SK-N-SH treated with all-trans-retinoic acid at 6 μM for 48 hours (cell line): Measurements from ENCODE around the gene FAM174C.
A peak's percentile ranks its signal among the peaks of the same experiment; 100 is the strongest.

ENCODE experiments used
- ATAC-seq: fragments of 200-7000 bp; cut with Tn5 transposase; 3 replicates; pipeline ENCODE4 v1.9.1; 2020; ENCODE audit warnings: mild to moderate bottlenecking, moderate library complexity
- ARNTL ChIP-seq: fragments of 450-650 bp; formaldehyde crosslinking; IDR thresholded peaks from 2 replicates; pipeline ENCODE4 v1.5.0; 2020; ENCODE audit warnings: low read depth, mild to moderate bottlenecking, moderate library complexity, borderline replicate concordance
- BACH2 ChIP-seq: fragments of 250-450 bp; sonication (Bioruptor Pico); IDR thresholded peaks from 2 replicates; pipeline ENCODE4 v1.9.0; 2021; ENCODE audit warnings: mild to moderate bottlenecking, borderline replicate concordance
- CSDC2 ChIP-seq: fragments of 250-450 bp; sonication (Bioruptor Pico); IDR thresholded peaks from 2 replicates; pipeline ENCODE4 v1.5.0; 2020; ENCODE audit warnings: mild to moderate bottlenecking, moderate library complexity
- ESRRG ChIP-seq: fragments of 250-450 bp; sonication (Bioruptor Pico); IDR thresholded peaks from 2 replicates; pipeline ENCODE4 v1.6.1; 2021; ENCODE audit warnings: mild to moderate bottlenecking
- GLIS3 ChIP-seq: fragments of 250-450 bp; sonication (Bioruptor Pico); IDR thresholded peaks from 2 replicates; pipeline ENCODE4 v1.5.0; 2020; ENCODE audit warnings: mild to moderate bottlenecking, moderate library complexity
- ISL1 ChIP-seq: fragments of 250-450 bp; sonication (Bioruptor Pico); IDR thresholded peaks from 2 replicates; pipeline ENCODE4 v2.1.2; 2022; ENCODE audit warnings: mild to moderate bottlenecking, moderate library complexity
- OSR1 ChIP-seq: fragments of 250-450 bp; sonication (Bioruptor Pico); IDR thresholded peaks from 2 replicates; pipeline ENCODE4 v1.8.0; 2022; ENCODE audit warnings: moderate library complexity, mild to moderate bottlenecking, inconsistent platforms
- PPARA ChIP-seq: fragments of 250-450 bp; sonication (Bioruptor Pico); IDR thresholded peaks from 2 replicates; pipeline ENCODE4 v1.5.0; 2020; ENCODE audit warnings: mild to moderate bottlenecking, borderline replicate concordance
- RARB ChIP-seq: fragments of 250-450 bp; sonication (Bioruptor Pico); IDR thresholded peaks from 2 replicates; pipeline ENCODE4 v1.8.0; 2021; ENCODE audit warnings: mild to moderate bottlenecking, moderate library complexity
- SNAI2 ChIP-seq: fragments of 250-450 bp; sonication (Bioruptor Pico); IDR thresholded peaks from 2 replicates; pipeline ENCODE4 v1.5.0; 2020; ENCODE audit warnings: mild to moderate bottlenecking, moderate library complexity
- TCF4 ChIP-seq: fragments of 250-450 bp; sonication (Bioruptor Pico); IDR thresholded peaks from 2 replicates; pipeline ENCODE4 v1.8.0; 2021; ENCODE audit warnings: mild to moderate bottlenecking, moderate library complexity, borderline replicate concordance
- TOX ChIP-seq: fragments of 250-450 bp; sonication (Bioruptor Pico); IDR thresholded peaks from 2 replicates; pipeline ENCODE4 v1.8.0; 2021; ENCODE audit warnings: mild to moderate bottlenecking, moderate library complexity, borderline replicate concordance
- ZC3H10 ChIP-seq: fragments of 250-450 bp; sonication (Bioruptor Pico); IDR thresholded peaks from 2 replicates; pipeline ENCODE4 v1.5.1; 2021; ENCODE audit warnings: mild to moderate bottlenecking, moderate library complexity
- ZFP3 ChIP-seq: fragments of 250-450 bp; sonication (Bioruptor Pico); IDR thresholded peaks from 2 replicates; pipeline ENCODE4 v1.5.0; 2020; ENCODE audit warnings: mild to moderate bottlenecking, moderate library complexity
- ZFP30 ChIP-seq: fragments of 450-650 bp; formaldehyde crosslinking; IDR thresholded peaks from 2 replicates; pipeline ENCODE4 v1.5.0; 2022; ENCODE audit warnings: mild to moderate bottlenecking, moderate library complexity
- ZNF565 ChIP-seq: fragments of 450-650 bp; formaldehyde crosslinking; conservative IDR thresholded peaks from 2 replicates; pipeline ENCODE4 v1.5.0; 2020; ENCODE audit warnings: low read depth, mild to moderate bottlenecking, moderate library complexity
- ZNF70 ChIP-seq: fragments of 450-650 bp; formaldehyde crosslinking; IDR thresholded peaks from 2 replicates; pipeline ENCODE4 v1.5.0; 2020; ENCODE audit warnings: mild to moderate bottlenecking, moderate library complexity
- ZNF8 ChIP-seq: fragments of 450-650 bp; formaldehyde crosslinking; IDR thresholded peaks from 2 replicates; pipeline ENCODE4 v1.5.0; 2020; ENCODE audit warnings: mild to moderate bottlenecking, moderate library complexity
- TF ChIP-seq, protein P1 (sequence below): fragments of 250-450 bp; sonication (Bioruptor Pico); IDR thresholded peaks from 2 replicates; pipeline ENCODE4 v1.8.0; 2020; ENCODE audit warnings: mild to moderate bottlenecking, moderate library complexity, borderline replicate concordance
- TF ChIP-seq, protein P2 (sequence below): fragments of 250-450 bp; sonication (Bioruptor Pico); IDR thresholded peaks from 2 replicates; pipeline ENCODE4 v1.8.0; 2021; ENCODE audit warnings: low read depth, mild to moderate bottlenecking, moderate library complexity, borderline replicate concordance
- TF ChIP-seq, protein P3 (sequence below): fragments of 250-450 bp; sonication (Bioruptor Pico); IDR thresholded peaks from 2 replicates; pipeline ENCODE4 v1.5.0; 2020; ENCODE audit warnings: mild to moderate bottlenecking, moderate library complexity

FAM174C gene

GRCh38 chr19:1261538-1261797 is 13.9 kb upstream of the FAM174C start:
- TF ChIP-seq, protein P1, sequence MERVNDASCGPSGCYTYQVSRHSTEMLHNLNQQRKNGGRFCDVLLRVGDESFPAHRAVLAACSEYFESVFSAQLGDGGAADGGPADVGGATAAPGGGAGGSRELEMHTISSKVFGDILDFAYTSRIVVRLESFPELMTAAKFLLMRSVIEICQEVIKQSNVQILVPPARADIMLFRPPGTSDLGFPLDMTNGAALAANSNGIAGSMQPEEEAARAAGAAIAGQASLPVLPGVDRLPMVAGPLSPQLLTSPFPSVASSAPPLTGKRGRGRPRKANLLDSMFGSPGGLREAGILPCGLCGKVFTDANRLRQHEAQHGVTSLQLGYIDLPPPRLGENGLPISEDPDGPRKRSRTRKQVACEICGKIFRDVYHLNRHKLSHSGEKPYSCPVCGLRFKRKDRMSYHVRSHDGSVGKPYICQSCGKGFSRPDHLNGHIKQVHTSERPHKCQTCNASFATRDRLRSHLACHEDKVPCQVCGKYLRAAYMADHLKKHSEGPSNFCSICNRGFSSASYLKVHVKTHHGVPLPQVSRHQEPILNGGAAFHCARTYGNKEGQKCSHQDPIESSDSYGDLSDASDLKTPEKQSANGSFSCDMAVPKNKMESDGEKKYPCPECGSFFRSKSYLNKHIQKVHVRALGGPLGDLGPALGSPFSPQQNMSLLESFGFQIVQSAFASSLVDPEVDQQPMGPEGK (CRISPR knock-in tag): peak; percentile 4; the same call in 1 of the 2 replicates
- no peak for TF ChIP-seq RARB (CRISPR knock-in tag)
- ATAC-seq: no peak

GRCh38 chr19:1261798-1262622 is 13.3 kb upstream of the FAM174C start:
- no peak for ATAC-seq
- no peak for TF ChIP-seq ZC3H10 (CRISPR knock-in tag)
- no peak for TF ChIP-seq ESRRG
- no peak for TF ChIP-seq TCF4
- TF ChIP-seq OSR1: no peak
- TF ChIP-seq SNAI2 (CRISPR knock-in tag): no peak

- TF ChIP-seq ESRRG (no peak), OSR1 (no peak), ISL1 (CRISPR knock-in tag) (no peak), ZFP3 (CRISPR knock-in tag) (no peak), ZC3H10 (CRISPR knock-in tag) (no peak), ZNF565 (CRISPR knock-in tag) (no peak), PPARA (CRISPR knock-in tag) (no peak), ZNF70 (CRISPR knock-in tag) (no peak)
- TF ChIP-seq, protein P2, sequence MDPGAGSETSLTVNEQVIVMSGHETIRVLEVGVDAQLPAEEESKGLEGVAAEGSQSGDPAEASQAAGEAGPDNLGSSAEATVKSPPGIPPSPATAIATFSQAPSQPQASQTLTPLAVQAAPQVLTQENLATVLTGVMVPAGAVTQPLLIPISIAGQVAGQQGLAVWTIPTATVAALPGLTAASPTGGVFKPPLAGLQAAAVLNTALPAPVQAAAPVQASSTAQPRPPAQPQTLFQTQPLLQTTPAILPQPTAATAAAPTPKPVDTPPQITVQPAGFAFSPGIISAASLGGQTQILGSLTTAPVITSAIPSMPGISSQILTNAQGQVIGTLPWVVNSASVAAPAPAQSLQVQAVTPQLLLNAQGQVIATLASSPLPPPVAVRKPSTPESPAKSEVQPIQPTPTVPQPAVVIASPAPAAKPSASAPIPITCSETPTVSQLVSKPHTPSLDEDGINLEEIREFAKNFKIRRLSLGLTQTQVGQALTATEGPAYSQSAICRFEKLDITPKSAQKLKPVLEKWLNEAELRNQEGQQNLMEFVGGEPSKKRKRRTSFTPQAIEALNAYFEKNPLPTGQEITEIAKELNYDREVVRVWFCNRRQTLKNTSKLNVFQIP (CRISPR knock-in tag): no peak
- no peak for ATAC-seq
These were observed 12.7 kb upstream of the FAM174C start for GRCh38 chr19:1262623-1263123.

- TF ChIP-seq ZFP3 (CRISPR knock-in tag) (no peak), ARNTL (CRISPR knock-in tag) (no peak), BACH2 (CRISPR knock-in tag) (no peak), CSDC2 (no peak), ZNF565 (CRISPR knock-in tag) (no peak), ZC3H10 (CRISPR knock-in tag) (no peak), ZNF8 (CRISPR knock-in tag) (no peak), TCF4 (no peak), GLIS3 (CRISPR knock-in tag) (no peak), ESRRG (no peak), OSR1 (no peak), ZFP30 (no peak)
- TF ChIP-seq, all 23 proteins: peak for 0
- ATAC-seq: no peak
These were observed 12.1 kb upstream of the FAM174C start for GRCh38 chr19:1263188-1263587.

GRCh38 chr19:1264801-1265614 is 10.3 kb upstream of the FAM174C start:
- TF ChIP-seq CSDC2 (no peak), ZC3H10 (CRISPR knock-in tag) (no peak), ZNF8 (CRISPR knock-in tag) (no peak), TOX (CRISPR knock-in tag) (no peak), SNAI2 (CRISPR knock-in tag) (no peak)
- peak; percentile 23 for ATAC-seq

GRCh38 chr19:1265615-1266128 is 9.7 kb upstream of the FAM174C start:
- peak; percentile 2 for ATAC-seq
- TF ChIP-seq SNAI2 (CRISPR knock-in tag) (no peak), BACH2 (CRISPR knock-in tag) (no peak), ZFP30 (no peak), ZNF8 (CRISPR knock-in tag) (no peak), ZNF565 (CRISPR knock-in tag) (no peak), CSDC2 (no peak), TOX (CRISPR knock-in tag) (no peak)
- TF ChIP-seq, protein P3, sequence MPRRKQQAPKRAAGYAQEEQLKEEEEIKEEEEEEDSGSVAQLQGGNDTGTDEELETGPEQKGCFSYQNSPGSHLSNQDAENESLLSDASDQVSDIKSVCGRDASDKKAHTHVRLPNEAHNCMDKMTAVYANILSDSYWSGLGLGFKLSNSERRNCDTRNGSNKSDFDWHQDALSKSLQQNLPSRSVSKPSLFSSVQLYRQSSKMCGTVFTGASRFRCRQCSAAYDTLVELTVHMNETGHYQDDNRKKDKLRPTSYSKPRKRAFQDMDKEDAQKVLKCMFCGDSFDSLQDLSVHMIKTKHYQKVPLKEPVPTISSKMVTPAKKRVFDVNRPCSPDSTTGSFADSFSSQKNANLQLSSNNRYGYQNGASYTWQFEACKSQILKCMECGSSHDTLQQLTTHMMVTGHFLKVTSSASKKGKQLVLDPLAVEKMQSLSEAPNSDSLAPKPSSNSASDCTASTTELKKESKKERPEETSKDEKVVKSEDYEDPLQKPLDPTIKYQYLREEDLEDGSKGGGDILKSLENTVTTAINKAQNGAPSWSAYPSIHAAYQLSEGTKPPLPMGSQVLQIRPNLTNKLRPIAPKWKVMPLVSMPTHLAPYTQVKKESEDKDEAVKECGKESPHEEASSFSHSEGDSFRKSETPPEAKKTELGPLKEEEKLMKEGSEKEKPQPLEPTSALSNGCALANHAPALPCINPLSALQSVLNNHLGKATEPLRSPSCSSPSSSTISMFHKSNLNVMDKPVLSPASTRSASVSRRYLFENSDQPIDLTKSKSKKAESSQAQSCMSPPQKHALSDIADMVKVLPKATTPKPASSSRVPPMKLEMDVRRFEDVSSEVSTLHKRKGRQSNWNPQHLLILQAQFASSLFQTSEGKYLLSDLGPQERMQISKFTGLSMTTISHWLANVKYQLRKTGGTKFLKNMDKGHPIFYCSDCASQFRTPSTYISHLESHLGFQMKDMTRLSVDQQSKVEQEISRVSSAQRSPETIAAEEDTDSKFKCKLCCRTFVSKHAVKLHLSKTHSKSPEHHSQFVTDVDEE (CRISPR knock-in tag): no peak
- TF ChIP-seq, protein P1 (CRISPR knock-in tag): no peak
